Upper lobe of right lung (tissue), 1 donor: Measurements from ENCODE around the gene PAX5. TPM values are rescaled to one million over a fixed set of nuclear protein-coding genes. Genes with fewer than 3 reads are reported as not detected.

Source experiments
- ATAC-seq: fragments of 200-7000 bp; cut with Tn5 transposase; one replicate; pipeline ENCODE4 v1.9.1; 2020; ENCODE audit warnings: mild to moderate bottlenecking, moderate library complexity
- DNase-seq: peaks from one replicate; pipeline ENCODE4 v3.0.0-alpha.2; 2020
- H3K27ac ChIP-seq: fragments of 200-600 bp; one replicate; pipeline ENCODE4 v1.8.0; 2022
- H3K27me3 ChIP-seq: fragments of 200-600 bp; one replicate; pipeline ENCODE4 v1.8.0; 2022; ENCODE audit warnings: mild to moderate bottlenecking
- H3K36me3 ChIP-seq: fragments of 200-600 bp; one replicate; pipeline ENCODE4 v1.8.0; 2022
- H3K4me1 ChIP-seq: fragments of 200-600 bp; one replicate; pipeline ENCODE4 v1.8.0; 2022
- H3K4me3 ChIP-seq: fragments of 200-600 bp; one replicate; pipeline ENCODE4 v1.8.0; 2022; ENCODE audit warnings: mild to moderate bottlenecking
- H3K9me3 ChIP-seq: fragments of 200-600 bp; one replicate; pipeline ENCODE4 v1.8.0; 2022
- CTCF ChIP-seq: fragments of 200-600 bp; IDR thresholded peaks from one replicate; pipeline ENCODE4 v1.8.0; 2022; ENCODE audit warnings: antibody characterized with exemption
- intact Hi-C: fragments of 100-400 bp; cut with DNase I; formaldehyde crosslinking; loops from one replicate; pipeline ENCODE4 v1.11.0; 2022
- total RNA-seq: library from RNA; stranded (reverse); fragmentation: NEBNext Ultra II Directional; extraction: Animal tissue kit (Norgen Biotek cat#: 25700); gene quantifications from one replicate; pipeline ENCODE4 v1.2.1, GENCODE V29; 2021
- donor health status: DM: no; HTN: yes; CAD: no; lungs with severe emphysema.

Gene PAX5
- total RNA-seq, 1 donor from 2014 or later = 0.23 TPM

- Histone ChIP-seq H3K27me3 (peaks cover 6% of the 10 kb centered on the region), H3K9me3 (no peaks in the 10 kb centered on the region), H3K27ac (no peak overlapping the region), H3K4me3 (no peak overlapping the region), H3K36me3 (no peaks in the 10 kb centered on the region), H3K4me1 (no peaks in the 10 kb centered on the region)
- ATAC-seq (no peak), DNase-seq (peak; percentile 6)
- intact Hi-C loops = no loop called here
- TF ChIP-seq CTCF = no peak
These were observed 62.1 kb downstream of the PAX5 start for GRCh38 chr9:36971935-36972488.

- TF ChIP-seq CTCF = no peak
These were observed 63.8 kb downstream of the PAX5 start for GRCh38 chr9:36970007-36970888.

GRCh38 chr9:36969216-36969771, 64.8 kb downstream of the PAX5 start:
- intact Hi-C loops = no loop called here
- Histone ChIP-seq H3K9me3 (no peaks in the 10 kb centered on the region), H3K36me3 (no peaks in the 10 kb centered on the region), H3K4me3 (no peak overlapping the region), H3K27me3 (no peaks in the 10 kb centered on the region), H3K27ac (no peak overlapping the region), H3K4me1 (no peaks in the 10 kb centered on the region)
- peak; percentile 54 for DNase-seq
- no peak for TF ChIP-seq CTCF
- no peak for ATAC-seq

More at GRCh38 chr9:36970007-36970888, 63.8 kb downstream of the PAX5 start:
- no peaks in the 10 kb centered on the region for H3K4me1 ChIP-seq
- ATAC-seq (no peak), DNase-seq (peak; percentile 38)
- H3K27ac ChIP-seq = no peak overlapping the region
- no peaks in the 10 kb centered on the region for H3K36me3 ChIP-seq
- H3K4me3 ChIP-seq = no peak overlapping the region
- intact Hi-C loops = no loop called here
- H3K9me3 ChIP-seq = no peaks in the 10 kb centered on the region
- peaks cover 6% of the 10 kb centered on the region for H3K27me3 ChIP-seq

- Histone ChIP-seq H3K4me1 (no peaks in the 10 kb centered on the region), H3K36me3 (no peaks in the 10 kb centered on the region), H3K27ac (no peak overlapping the region), H3K4me3 (no peak overlapping the region), H3K27me3 (no peaks in the 10 kb centered on the region), H3K9me3 (no peaks in the 10 kb centered on the region)
- no peak for TF ChIP-seq CTCF
- ATAC-seq (no peak), DNase-seq (peak; percentile 42)
- intact Hi-C loops = no loop called here
These were observed 65.4 kb downstream of the PAX5 start for GRCh38 chr9:36968574-36969215.

GRCh38 chr9:36967997-36968396, 66.1 kb downstream of the PAX5 start:
- Histone ChIP-seq H3K27ac (no peak overlapping the region), H3K27me3 (no peaks in the 10 kb centered on the region), H3K4me3 (no peak overlapping the region), H3K9me3 (no peaks in the 10 kb centered on the region), H3K4me1 (no peaks in the 10 kb centered on the region), H3K36me3 (no peaks in the 10 kb centered on the region)
- intact Hi-C loops = no loop called here
- DNase-seq = peak; percentile 41
- ATAC-seq = no peak
- no peak for TF ChIP-seq CTCF
